VCaP (cell line): ENCODE measurements around the gene BTG1.

ENCODE experiments used
- H3K27ac ChIP-seq: fragments of 450-650 bp; 2 replicates; pipeline ENCODE4 v1.5.1; 2017
- TF ChIP-seq, protein P1 (sequence below): fragments of 450-650 bp; conservative IDR thresholded peaks from 2 replicates; pipeline ENCODE4 v1.5.1; 2017; ENCODE audit warnings: mild to moderate bottlenecking, moderate library complexity

BTG1 gene

DNA sequence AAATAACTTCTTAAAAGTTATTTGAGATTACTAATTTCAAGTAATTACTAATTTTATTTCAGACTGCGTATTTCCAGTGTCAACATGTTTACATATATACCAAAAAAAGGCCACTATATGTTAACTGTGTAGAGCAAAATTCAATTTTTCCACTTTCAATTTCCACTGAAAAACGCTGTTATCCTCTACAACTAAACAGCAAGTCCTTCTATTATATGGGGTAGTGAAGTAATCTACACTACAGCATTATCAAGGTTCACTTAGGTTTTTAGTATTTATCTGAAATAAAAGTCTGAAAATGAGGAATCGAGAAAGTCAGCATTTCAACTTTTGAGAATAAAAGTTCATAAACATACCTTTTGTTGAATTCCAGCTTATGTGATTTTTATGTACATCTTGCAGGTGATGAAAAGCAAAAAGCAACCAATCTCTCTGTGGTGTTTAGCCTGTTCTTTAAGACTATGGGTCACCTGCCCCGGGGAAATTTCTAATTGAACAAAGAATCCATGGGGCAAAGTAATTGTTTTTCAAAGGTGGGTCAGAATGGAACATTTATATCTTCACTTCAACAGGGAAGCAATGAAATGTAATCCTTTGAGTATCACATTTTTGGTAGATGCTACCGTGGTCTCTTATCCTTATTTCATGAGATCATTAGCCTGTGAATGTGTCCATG lies 3.3 kb downstream of the BTG1 start:
- peak overlapping the region; percentile 90 for H3K27ac ChIP-seq
- TF ChIP-seq, protein P1, sequence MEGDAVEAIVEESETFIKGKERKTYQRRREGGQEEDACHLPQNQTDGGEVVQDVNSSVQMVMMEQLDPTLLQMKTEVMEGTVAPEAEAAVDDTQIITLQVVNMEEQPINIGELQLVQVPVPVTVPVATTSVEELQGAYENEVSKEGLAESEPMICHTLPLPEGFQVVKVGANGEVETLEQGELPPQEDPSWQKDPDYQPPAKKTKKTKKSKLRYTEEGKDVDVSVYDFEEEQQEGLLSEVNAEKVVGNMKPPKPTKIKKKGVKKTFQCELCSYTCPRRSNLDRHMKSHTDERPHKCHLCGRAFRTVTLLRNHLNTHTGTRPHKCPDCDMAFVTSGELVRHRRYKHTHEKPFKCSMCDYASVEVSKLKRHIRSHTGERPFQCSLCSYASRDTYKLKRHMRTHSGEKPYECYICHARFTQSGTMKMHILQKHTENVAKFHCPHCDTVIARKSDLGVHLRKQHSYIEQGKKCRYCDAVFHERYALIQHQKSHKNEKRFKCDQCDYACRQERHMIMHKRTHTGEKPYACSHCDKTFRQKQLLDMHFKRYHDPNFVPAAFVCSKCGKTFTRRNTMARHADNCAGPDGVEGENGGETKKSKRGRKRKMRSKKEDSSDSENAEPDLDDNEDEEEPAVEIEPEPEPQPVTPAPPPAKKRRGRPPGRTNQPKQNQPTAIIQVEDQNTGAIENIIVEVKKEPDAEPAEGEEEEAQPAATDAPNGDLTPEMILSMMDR = no peak

DNA sequence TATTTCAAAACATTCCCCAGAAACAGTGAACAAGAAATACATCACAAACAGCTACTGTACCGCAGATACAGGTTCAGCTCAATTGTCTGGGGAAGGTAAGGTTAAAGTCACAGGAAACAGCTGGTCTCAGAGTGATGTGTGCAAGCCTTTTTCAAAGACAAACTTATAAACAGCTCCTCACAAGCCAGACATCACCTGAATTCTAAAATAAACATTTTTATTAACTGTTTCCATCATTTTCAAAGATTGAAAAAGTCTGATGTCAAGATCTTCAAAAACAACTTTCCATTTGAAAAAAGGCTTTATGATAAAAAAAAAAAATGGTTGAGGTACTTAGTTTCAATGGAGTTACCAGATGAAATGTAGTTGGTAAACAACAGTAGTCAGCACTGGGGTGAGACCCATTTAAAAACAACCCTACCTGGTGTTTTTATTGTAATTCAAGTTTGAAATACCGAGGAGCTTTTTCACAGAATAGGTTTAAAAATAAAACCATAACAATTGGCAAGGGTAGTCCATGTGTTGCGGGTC lies 4.0 kb downstream of the BTG1 start:
- peak overlapping the region; percentile 90 for H3K27ac ChIP-seq
- TF ChIP-seq, protein P1 = no peak

DNA sequence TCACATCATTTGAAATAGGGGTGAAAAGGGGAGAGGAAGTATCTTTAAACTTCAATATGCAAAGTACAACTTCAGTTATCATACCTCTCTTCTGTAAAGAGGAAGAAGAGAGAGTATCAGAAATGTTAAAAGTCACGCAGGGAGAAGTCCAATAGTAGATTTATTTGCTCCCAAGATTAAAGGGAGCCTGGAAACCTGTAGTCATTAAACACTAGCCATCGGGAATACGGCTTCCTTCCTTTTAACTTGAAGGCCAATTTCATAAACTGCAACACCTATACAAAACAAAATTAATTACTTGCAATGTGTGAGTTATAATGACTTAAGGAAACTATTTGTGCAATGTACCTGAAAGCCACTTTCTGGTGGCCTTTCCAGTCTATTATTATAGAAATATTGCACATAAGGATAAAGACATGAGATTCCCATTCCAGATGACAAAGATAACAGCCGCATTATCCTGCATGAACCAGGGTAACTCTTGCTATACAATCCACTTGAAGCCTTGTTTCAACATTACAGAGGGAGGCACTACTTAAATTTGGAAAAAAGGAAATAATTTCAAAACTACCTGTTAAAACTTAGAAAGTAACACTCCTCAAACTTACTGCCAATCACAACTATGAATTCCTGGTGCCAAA lies 4.6 kb downstream of the BTG1 start:
- peak overlapping the region; percentile 90 for H3K27ac ChIP-seq
- TF ChIP-seq, protein P1 = no peak

DNA sequence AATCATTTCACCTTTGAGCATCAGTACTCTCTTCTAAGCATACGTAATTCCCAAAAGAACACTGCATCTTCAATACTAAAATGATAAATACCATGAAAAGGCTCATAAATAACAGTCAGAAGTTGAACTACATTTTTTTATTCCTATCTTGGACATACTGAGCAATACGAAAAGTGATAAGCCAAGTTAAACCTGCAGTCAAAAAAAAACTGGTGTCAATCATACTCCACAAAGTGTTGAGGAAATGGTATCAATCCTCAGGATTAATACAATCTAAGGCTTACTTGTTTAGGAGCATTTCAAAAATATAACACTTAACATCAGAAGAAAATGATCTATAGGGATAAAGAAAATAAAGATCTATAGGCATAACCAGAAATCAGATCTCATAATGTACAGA lies 5.5 kb downstream of the BTG1 start:
- H3K27ac ChIP-seq = peak overlapping the region; percentile 90
- TF ChIP-seq, protein P1 = no peak

DNA sequence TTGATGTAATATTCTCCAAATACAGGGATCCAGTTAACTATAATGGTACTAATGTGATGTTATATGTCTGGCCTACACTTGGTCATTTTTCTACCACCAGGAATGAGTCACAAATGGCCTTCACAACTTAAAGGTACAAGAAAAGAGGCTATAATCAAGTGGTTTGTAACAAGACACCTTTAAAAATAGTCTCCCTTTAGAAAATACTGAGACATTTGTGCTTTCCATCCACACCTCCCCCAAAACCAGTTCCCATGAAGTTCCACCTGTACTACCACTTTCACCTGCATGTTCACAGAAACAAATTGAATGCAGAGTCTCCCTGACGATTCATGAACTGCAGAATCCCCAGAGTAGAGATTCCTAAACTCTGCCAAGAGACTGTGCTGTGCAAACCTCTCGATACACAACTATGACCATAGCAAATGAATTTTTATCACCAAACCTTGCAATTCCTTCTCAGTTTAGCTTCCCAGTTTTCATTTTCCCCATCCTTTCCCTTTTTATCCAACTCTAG lies 6.0 kb downstream of the BTG1 start:
- TF ChIP-seq, protein P1 = no peak
- H3K27ac ChIP-seq = peak overlapping the region; percentile 90

DNA sequence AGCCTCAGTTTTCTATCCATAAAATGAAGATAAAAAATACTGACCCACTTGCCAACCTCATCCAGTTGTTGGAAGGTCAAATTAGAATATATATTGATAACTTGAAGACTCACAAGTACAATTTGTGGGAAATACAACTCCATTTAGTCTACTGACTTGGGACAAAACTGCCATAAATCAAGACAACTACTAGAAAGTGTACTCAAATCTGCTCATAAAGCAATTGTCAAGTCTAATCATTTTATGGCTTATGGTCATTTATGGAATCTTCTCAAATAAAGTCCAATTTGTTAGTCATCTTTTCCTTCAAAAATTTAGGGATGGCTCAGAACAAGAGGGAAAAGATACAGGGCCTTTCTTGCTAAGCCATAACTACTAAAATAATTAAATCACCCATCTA lies 7.0 kb downstream of the BTG1 start:
- TF ChIP-seq, protein P1 = no peak
- H3K27ac ChIP-seq = no peak overlapping the region

DNA sequence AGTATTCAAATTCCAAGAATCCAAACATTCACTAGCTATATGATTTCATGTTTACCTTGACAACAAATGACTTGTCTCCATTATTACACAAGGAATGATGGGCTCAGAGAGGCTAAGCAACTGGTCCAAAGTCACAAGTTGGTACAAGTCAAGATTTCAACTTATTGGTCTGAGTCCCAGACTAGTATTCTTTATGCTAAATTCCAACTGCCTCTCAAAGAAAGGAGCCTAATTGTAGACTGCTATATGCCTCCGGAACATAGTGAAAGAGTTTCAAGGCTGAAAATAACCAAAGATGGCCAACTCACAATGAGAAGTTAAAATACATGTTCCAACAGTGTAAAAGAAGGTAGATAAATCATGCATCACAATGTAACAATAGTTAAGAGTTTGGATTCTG lies 7.5 kb downstream of the BTG1 start:
- no peak overlapping the region for H3K27ac ChIP-seq
- TF ChIP-seq, protein P1 = no peak
